ENCODE data around the gene DLGAP3.

DNA sequence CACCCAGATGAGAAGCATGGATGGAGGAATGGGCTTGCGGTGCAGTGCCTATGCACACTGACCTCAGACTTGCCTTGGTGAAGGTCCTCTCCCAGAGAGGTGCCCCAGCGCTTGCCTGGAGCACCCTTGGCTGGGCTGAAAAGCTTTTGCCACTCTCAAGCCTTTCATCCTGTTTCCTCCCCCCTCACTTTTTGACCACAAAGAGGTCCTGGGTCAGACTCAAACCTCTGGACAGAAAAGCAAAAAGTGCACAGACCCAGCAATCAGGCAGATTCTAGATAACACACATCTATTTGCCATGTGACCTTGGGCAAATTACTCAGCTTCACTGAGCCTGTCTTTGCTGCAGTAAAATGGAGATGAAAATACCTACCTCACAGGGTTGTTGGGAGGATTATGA lies 48.4 kb upstream of the DLGAP3 start:
- TF ChIP-seq CTCF (IDR thresholded peaks at IDR 0.05) = no peak
- TF ChIP-seq POLR2A (IDR thresholded peaks at IDR 0.05) = no peak
